ENCODE results near the gene PDGFD. TPM values are rescaled to one million over a fixed set of nuclear protein-coding genes. Genes with fewer than 3 reads are reported as not detected.

The PDGFD gene
- total RNA-seq, 1 experiment from 2014 or later = 2.6 TPM

GRCh38 chr11:104146421-104146820, 17.5 kb downstream of the PDGFD start:
- Mint-ChIP-seq H3K27ac (no peak overlapping the region), H3K36me3 (peaks cover 6% of the 10 kb centered on the region; the same call in 1 of the 2 replicates), H3K27me3 (ENCODE audit: low read depth) (no peaks in the 10 kb centered on the region), H3K9me3 (peaks cover 9% of the 10 kb centered on the region), H3K4me3 (no peak overlapping the region), H3K4me1 (peaks cover 7% of the 10 kb centered on the region)
- ChIA-PET POLR2A (no interaction called here), CTCF (interaction anchor here (0.7 to 1.0 kb wide), 2 partner anchors 18 to 464 kb away, joined by 3 read pairs; partner anchors contain the start of gene PDGFD)
- no peak for ATAC-seq
- DNase-seq (ENCODE audit: low spot score) = no peak
- TF ChIP-seq FOXP4 (CRISPR knock-in tag; IDR thresholded peaks at IDR 0.05) (no peak), JAZF1 (CRISPR knock-in tag; IDR thresholded peaks at IDR 0.05) (no peak), ARID4B (CRISPR knock-in tag; IDR thresholded peaks at IDR 0.05; ENCODE audit: borderline replicate concordance) (no peak)

GRCh38 chr11:104145062-104145461, 18.9 kb downstream of the PDGFD start:
- H3K4me3 Mint-ChIP-seq = no peak overlapping the region
- H3K9me3 Mint-ChIP-seq = no peaks in the 10 kb centered on the region
- DNase-seq (ENCODE audit: low spot score) (no peak), ATAC-seq (no peak)
- CTCF ChIA-PET = no interaction called here
- POLR2A ChIA-PET = no interaction called here
- H3K36me3 Mint-ChIP-seq = no peaks in the 10 kb centered on the region
- no peak overlapping the region for H3K27ac Mint-ChIP-seq
- H3K4me1 Mint-ChIP-seq = peaks cover 7% of the 10 kb centered on the region
- H3K27me3 Mint-ChIP-seq (ENCODE audit: low read depth) = no peaks in the 10 kb centered on the region
- TF ChIP-seq ZNF121 (CRISPR knock-in tag; IDR thresholded peaks at IDR 0.05) = no peak
- TF ChIP-seq NR1H2 (CRISPR knock-in tag; IDR thresholded peaks at IDR 0.05) = no peak
- no peak for TF ChIP-seq SOX15 (CRISPR knock-in tag; IDR thresholded peaks at IDR 0.05)
- TF ChIP-seq ZNF138 (CRISPR knock-in tag; conservative IDR thresholded peaks at IDR 0.05) = no peak
- TF ChIP-seq CREM (CRISPR knock-in tag; IDR thresholded peaks at IDR 0.05) = no peak
- no peak for TF ChIP-seq AFF4 (CRISPR knock-in tag; IDR thresholded peaks at IDR 0.05; ENCODE audit: borderline replicate concordance)
- TF ChIP-seq IRF2 (CRISPR knock-in tag; IDR thresholded peaks at IDR 0.05; ENCODE audit: borderline replicate concordance, low read depth) = no peak
- no peak for TF ChIP-seq EMX1 (CRISPR knock-in tag; IDR thresholded peaks at IDR 0.05)
- TF ChIP-seq STAT6 (CRISPR knock-in tag; conservative IDR thresholded peaks at IDR 0.05; ENCODE audit: low read depth) = no peak
- no peak for TF ChIP-seq ATF2 (CRISPR knock-in tag; IDR thresholded peaks at IDR 0.05; ENCODE audit: borderline replicate concordance, low read depth)
- TF ChIP-seq E2F4 (CRISPR knock-in tag; IDR thresholded peaks at IDR 0.05; ENCODE audit: borderline replicate concordance, low read depth) = no peak
- no peak for TF ChIP-seq HMGA2 (CRISPR knock-in tag; IDR thresholded peaks at IDR 0.05)
- no peak for TF ChIP-seq FOXK1 (CRISPR knock-in tag; IDR thresholded peaks at IDR 0.05)
- TF ChIP-seq PREB (CRISPR knock-in tag; IDR thresholded peaks at IDR 0.05; ENCODE audit: borderline replicate concordance) = no peak

Measured in WTC11 (cell line).